Psoas muscle (tissue), 8 donors: ENCODE measurements around the gene KIF16B. TPM values are rescaled to one million over a fixed set of nuclear protein-coding genes. Genes with fewer than 3 reads are reported as not detected.

ENCODE experiments used
- ATAC-seq, 4 donors: fragments of 200-7000 bp; cut with Tn5 transposase; one replicate each; pipeline ENCODE4 v1.9.1; 2020; ENCODE audit warnings: moderate library complexity in 3 of 4, mild to moderate bottlenecking in 2 of 4
- DNase-seq, 2 donors: peaks; one replicate each; pipeline ENCODE4 v3.0.0-alpha.2; 2020
- H3K27ac ChIP-seq: fragments of 200-600 bp; one replicate; pipeline ENCODE4 v1.8.0; 2022
- H3K27me3 ChIP-seq, 3 donors: fragments of 200-600 bp in 1 of 3; one replicate each; pipeline versions ENCODE4 v1.6.1 to v1.8.0; 2013 to 2022; ENCODE audit warnings: low read length in 2 of 3, mild to moderate bottlenecking in 2 of 3, moderate library complexity in 1 of 3; ENCODE audit not compliant: insufficient read depth in 3 of 3
- H3K36me3 ChIP-seq, 2 donors: fragments of 200-600 bp in 1 of 2; one replicate each; pipeline versions ENCODE4 v1.6.1 to v1.8.0; 2013 to 2022; ENCODE audit warnings: low read depth in 1 of 2, mild to moderate bottlenecking in 1 of 2, moderate library complexity in 1 of 2; ENCODE audit not compliant: insufficient read depth in 1 of 2
- H3K4me1 ChIP-seq: fragments of 200-600 bp; one replicate; pipeline ENCODE4 v1.8.0; 2022
- H3K4me3 ChIP-seq: fragments of 200-600 bp; one replicate; pipeline ENCODE4 v1.8.0; 2022; ENCODE audit warnings: mild to moderate bottlenecking
- H3K9me3 ChIP-seq: fragments of 200-600 bp; one replicate; pipeline ENCODE4 v1.8.0; 2022
- CTCF ChIP-seq: fragments of 200-600 bp; IDR thresholded peaks from one replicate; pipeline ENCODE4 v1.8.0; 2022; ENCODE audit warnings: antibody characterized with exemption
- WGBS, 3 donors: extraction: QIAGEN DNeasy Blood & Tissue Kit; methylation state at CpG; one replicate each; pipeline versions ENCODE4 v1.1.6 to v1.1.7; 2013; 5-methylcytosine and 5-hydroxymethylcytosine counted together
- intact Hi-C, 2 donors: fragments of 100-400 bp; cut with DNase I; formaldehyde crosslinking; loops; one replicate each; pipeline versions ENCODE4 v1.11.0 to v1.14.2; 2022
- polyA plus RNA-seq, 3 donors: library from polyadenylated mRNA; stranded (reverse); fragments of 200-250 nt; gene quantifications; one replicate each; pipeline ENCODE4 v1.2.3, GENCODE V29; 2013
- total RNA-seq, 4 donors: library from RNA; stranded (reverse); fragmentation: NEBNext Ultra II Directional in 2 of 4; extraction: Animal tissue kit (Norgen Biotek cat#: 25700) in 2 of 4; gene quantifications; one replicate each; pipeline versions ENCODE4 v1.2.1 to v1.2.4, GENCODE V29; 2021 to 2023
- donor health status: healthy with polysubstance abuse.
- donor health status: DM: no; HTN: no; CAD: no; lungs with moderate emphysema.
- donor health status: Bipolar disorder and iron deficiency.
- donor health status: healthy.
- donor health status: DM: yes; HTN: yes; CAD: no.
- donor health status: DM: no; HTN: no; CAD: no.
- donor health status: DM: no; HTN: no; CAD: no.
- donor health status: DM: yes; HTN: yes; CAD: no.

The KIF16B gene
- total and polyA plus RNA-seq, 7 donors = 18.1 to 30.6 (median 24.1) TPM

- H3K27ac ChIP-seq = no peak overlapping the region
- 89 to 94% (median 91%) methylated on average over 3 of the region's 3 CpGs for WGBS, 3 donors
- intact Hi-C loops = no loop called here
Observed at GRCh38 chr20:16446991-16447390, 126.3 kb downstream of the KIF16B start.

GRCh38 chr20:16446246-16446645, 127.0 kb downstream of the KIF16B start:
- no peaks in the 10 kb centered on the region for H3K36me3 ChIP-seq
- no peak overlapping the region for H3K4me3 ChIP-seq
- no peaks in the 10 kb centered on the region for H3K9me3 ChIP-seq
- H3K27me3 ChIP-seq = no peaks in the 10 kb centered on the region
- H3K4me1 ChIP-seq = peaks cover 26% of the 10 kb centered on the region
- H3K27ac ChIP-seq = no peak overlapping the region
- ATAC-seq (no peak), DNase-seq (no peak)
- 82 to 94% (median 92%) methylated on average over 4 of the region's 4 CpGs for WGBS, 3 donors
- intact Hi-C loops = no loop called here
- no peak for TF ChIP-seq CTCF

More at GRCh38 chr20:16446991-16447390, 126.3 kb downstream of the KIF16B start:
- DNase-seq (no peak), ATAC-seq (no peak)
- Histone ChIP-seq H3K27me3 (no peaks in the 10 kb centered on the region), H3K4me1 (peaks cover 26% of the 10 kb centered on the region), H3K4me3 (no peak overlapping the region), H3K9me3 (no peaks in the 10 kb centered on the region), H3K36me3 (no peaks in the 10 kb centered on the region)
- no peak for TF ChIP-seq CTCF

- H3K27ac ChIP-seq = no peak overlapping the region
- no peaks in the 10 kb centered on the region for H3K36me3 ChIP-seq
- no peaks in the 10 kb centered on the region for H3K9me3 ChIP-seq
- no peak overlapping the region for H3K4me3 ChIP-seq
- H3K4me1 ChIP-seq = peaks cover 26% of the 10 kb centered on the region
- no peak for TF ChIP-seq CTCF
- intact Hi-C loops = no loop called here
- 24 to 48% (median 30%) methylated on average over 3 of the region's 3 CpGs for WGBS, 3 donors
- H3K27me3 ChIP-seq = no peaks in the 10 kb centered on the region
- DNase-seq (no peak), ATAC-seq (peak; percentile 58 to 92 (median 80))
Observed at GRCh38 chr20:16445482-16445881, 127.8 kb downstream of the KIF16B start.

- peak; percentile 62 to 91 (median 76) for ATAC-seq
- H3K27ac ChIP-seq = no peak overlapping the region
- H3K9me3 ChIP-seq = no peaks in the 10 kb centered on the region
- H3K4me1 ChIP-seq = peaks cover 26% of the 10 kb centered on the region
- no peak overlapping the region for H3K4me3 ChIP-seq
- WGBS, 3 donors = 51 to 65% (median 51%) methylated on average over 6 of the region's 6 CpGs
- no peak for TF ChIP-seq CTCF
- H3K27me3 ChIP-seq = no peaks in the 10 kb centered on the region
- H3K36me3 ChIP-seq = no peaks in the 10 kb centered on the region
- DNase-seq = peak in 1 of 2 donors; percentile 58
- intact Hi-C loops = no loop called here
Observed at GRCh38 chr20:16444057-16444777, 129.0 kb downstream of the KIF16B start.
